ENCODE measurements around the gene GP1BA.

GRCh38 chr17:4941319-4941610, 9.2 kb downstream of the GP1BA start:
- TF ChIP-seq CTCF (conservative IDR thresholded peaks at IDR 0.05 in 1 of 2, IDR thresholded peaks at IDR 0.05 in 1 of 2; ENCODE audit: extremely low read depth in 1 of 2, insufficient read depth in 1 of 2, low read depth in 1 of 2, low read length in 2 of 2) (no peak), EZH2 (IDR thresholded peaks at IDR 0.05; ENCODE audit: borderline replicate concordance, low read length) (no peak)
